BLaER1 treated with 17β-estradiol and CSF1 and Interleukin-3, amounts not matched to agents 10 nM and 100 nM (cell line): Measurements from ENCODE around the gene ICE1.

Source experiments
- H3K27ac ChIP-seq, 11 experiments: shearing (Covaris generic); formaldehyde crosslinking; 2 replicates each; pipeline ENCODE4 v1.8.1; 2022
- H3K27me3 ChIP-seq, 11 experiments: shearing (Covaris generic); formaldehyde crosslinking; 2 replicates each; pipeline ENCODE4 v1.8.1; 2022
- H3K36me3 ChIP-seq, 11 experiments: shearing (Covaris generic); formaldehyde crosslinking; 2 replicates each; pipeline ENCODE4 v1.8.1; 2022
- H3K4me1 ChIP-seq, 10 experiments: shearing (Covaris generic); formaldehyde crosslinking; 2 replicates each; pipeline ENCODE4 v1.8.1; 2022
- H3K4me2 ChIP-seq, 11 experiments: shearing (Covaris generic); formaldehyde crosslinking; 2 replicates each; pipeline ENCODE4 v1.8.1; 2022
- H3K4me3 ChIP-seq, 10 experiments: shearing (Covaris generic); formaldehyde crosslinking; 2 replicates each; pipeline ENCODE4 v1.8.1; 2022
- H3K9ac ChIP-seq, 11 experiments: shearing (Covaris generic); formaldehyde crosslinking; 2 replicates each; pipeline ENCODE4 v1.8.1; 2022
- H3K9me3 ChIP-seq, 11 experiments: shearing (Covaris generic); formaldehyde crosslinking; replicated peaks in 1 of 11; 2 replicates each; pipeline ENCODE4 v1.8.1; 2022
- H4K20me1 ChIP-seq, 11 experiments: shearing (Covaris generic); formaldehyde crosslinking; 2 replicates each; pipeline ENCODE4 v1.8.1; 2022
- Cebpa-rat ChIP-seq, 11 experiments: shearing (Covaris generic); IDR thresholded peaks; 2 replicates each; pipeline ENCODE4 v1.8.1; 2022

ICE1 gene, protein sequence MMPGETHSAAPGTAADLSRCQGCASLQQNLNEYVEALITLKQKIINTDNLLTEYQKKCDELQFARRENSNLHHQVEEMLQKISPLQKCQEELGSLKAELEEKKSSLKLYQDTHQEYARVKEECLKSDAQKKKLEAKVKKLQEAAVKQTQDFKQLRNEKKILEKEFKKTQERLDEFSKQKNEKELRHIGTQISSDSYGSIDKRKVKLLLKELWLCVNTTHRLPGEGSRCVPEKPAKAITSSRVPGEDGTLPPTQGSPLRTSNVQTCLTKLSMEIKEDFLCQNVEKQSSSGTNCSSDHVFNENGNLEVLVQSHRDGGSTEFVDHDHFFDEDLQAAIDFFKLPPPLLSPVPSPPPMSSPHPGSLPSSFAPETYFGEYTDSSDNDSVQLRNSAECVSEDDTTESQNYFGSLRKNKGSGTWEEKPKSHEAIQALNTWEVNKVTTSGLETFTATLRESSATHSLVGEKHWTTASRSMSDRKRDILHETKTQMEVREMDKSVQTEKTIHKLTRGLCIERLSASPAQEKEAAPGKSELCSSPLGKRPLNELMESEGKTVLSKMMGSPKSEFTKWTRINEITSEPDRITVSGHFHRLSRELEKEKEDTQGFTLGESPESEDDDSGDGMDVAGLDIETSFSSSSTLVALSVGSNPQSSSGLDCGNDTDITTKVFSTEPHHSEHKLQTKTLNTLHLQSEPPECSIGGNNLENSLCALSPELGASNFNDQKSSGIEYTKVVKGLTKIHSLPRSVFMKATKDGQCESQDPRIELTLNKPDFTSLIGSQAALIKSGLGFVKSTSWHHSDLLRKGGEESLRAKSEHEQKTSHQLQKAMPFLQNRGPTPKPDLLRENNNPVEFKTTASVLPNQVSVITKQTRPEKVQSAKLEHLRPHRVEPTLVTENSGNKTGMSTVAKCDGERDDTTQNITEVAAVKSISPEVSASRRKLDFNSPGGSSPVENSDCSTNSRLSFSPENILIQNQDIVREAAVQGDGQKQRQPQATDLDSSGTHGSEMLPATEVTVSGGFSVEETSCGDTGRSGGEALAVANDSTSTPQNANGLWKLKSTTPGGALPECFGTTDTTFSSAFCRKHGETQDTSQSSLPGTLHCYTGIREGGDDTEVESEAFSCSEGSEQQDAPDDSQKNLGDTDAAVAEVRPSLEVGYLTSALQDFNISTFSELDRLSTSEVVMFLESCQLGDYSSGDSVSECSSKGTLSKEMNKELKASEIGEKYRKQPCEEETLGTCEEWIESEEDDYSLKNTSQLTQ (N-terminal part only)

DNA sequence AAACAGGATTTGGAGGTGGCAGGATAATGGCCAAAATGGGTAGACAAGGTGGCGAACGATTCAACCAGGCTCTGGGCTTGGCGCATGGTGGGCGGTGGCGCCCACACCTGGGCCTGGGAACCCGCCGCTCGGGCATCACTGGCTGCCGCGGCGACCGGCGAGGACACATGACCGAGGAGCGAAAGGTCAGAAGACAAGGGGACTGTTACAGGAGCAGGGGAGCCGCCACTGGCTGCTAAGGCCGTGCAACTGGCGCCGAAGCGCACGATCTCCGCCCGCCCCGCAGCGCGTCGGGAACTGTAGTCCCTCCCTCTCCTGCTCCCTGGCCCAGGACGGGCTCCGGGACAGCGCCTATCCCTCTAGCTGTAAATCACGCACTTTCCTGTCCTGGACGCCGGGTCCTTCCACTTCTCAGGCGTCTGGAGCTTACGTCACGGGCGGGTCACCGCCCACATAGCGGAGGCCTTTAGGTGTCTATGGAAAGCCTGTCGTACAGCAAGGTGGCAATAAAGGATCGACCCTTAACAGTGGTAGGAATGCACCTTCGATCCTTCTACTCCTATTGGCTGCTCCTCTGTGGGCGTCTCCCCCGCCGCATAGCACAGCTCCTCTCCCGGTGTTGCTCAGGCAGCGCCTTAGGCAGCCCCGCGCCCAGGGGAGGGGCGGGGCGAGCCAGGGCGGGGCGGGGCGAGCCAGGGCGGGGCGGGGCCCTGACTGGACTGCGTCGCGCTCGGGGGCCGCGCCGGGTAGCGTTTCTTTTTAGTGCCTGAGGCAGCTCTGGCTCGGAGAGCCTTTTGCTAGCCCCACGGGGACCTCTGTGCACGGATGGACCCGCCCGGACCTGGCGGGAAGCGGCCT, at the start of gene ICE1:
TSS of gene ICE1 (plus strand) at position 717 of the 858 bp plus-strand sequence. CDS start 239 bp downstream, outside the sequence.
- no peak for TF ChIP-seq Cebpa-rat (IDR thresholded peaks at IDR 0.05)
- Histone ChIP-seq H3K27ac (peak within 1 kb of the TSS; percentile 84 to 95 (median 91)), H3K9ac (peak within 1 kb of the TSS; percentile 87 to 96 (median 93)), H3K4me3 (peak within 1 kb of the TSS; percentile 80 to 100 (median 98)), H3K4me1 (peaks cover 32 to 51% (median 39%) of the 10 kb centered on the region in 10 experiments), H3K4me2 (peak within 1 kb of the TSS; percentile 88 to 97 (median 95)), H3K9me3 (no peaks in the 10 kb centered on the region), H3K36me3 (peaks cover 4 to 27% (median 16%) of the 10 kb centered on the region in 11 experiments; a peak in 12 of 22 replicates), H3K27me3 (no peaks in the 10 kb centered on the region), H4K20me1 (peaks cover 33 to 47% (median 45%) of the 10 kb centered on the region in 11 experiments; a peak in 20 of 22 replicates)

GRCh38 chr5:5372930-5373329, 49.5 kb upstream of the ICE1 start:
- no peak for TF ChIP-seq Cebpa-rat (IDR thresholded peaks at IDR 0.05)
- Histone ChIP-seq H3K9me3 (peaks cover 0 to 15% (median 4%) of the 10 kb centered on the region in 11 experiments; a peak in 6 of 22 replicates), H3K27me3 (no peaks in the 10 kb centered on the region), H3K27ac (no peak overlapping the region), H4K20me1 (no peaks in the 10 kb centered on the region), H3K36me3 (no peaks in the 10 kb centered on the region), H3K9ac (no peak overlapping the region), H3K4me1 (peaks cover 10 to 40% (median 22%) of the 10 kb centered on the region in 10 experiments), H3K4me2 (peak overlapping the region in 5 of 11 experiments; percentile 7 to 46 (median 20); a peak in 6 of 22 replicates), H3K4me3 (no peak overlapping the region)

- H3K4me2 ChIP-seq, result peak overlapping the region in 7 of 11 experiments; percentile 45 to 71 (median 46); a peak in 8 of 22 replicates
- H3K4me1 ChIP-seq, result peaks cover 10 to 40% (median 22%) of the 10 kb centered on the region in 10 experiments
- no peaks in the 10 kb centered on the region for H3K27me3 ChIP-seq
- no peaks in the 10 kb centered on the region for H3K36me3 ChIP-seq
- no peak overlapping the region for H3K9ac ChIP-seq
- TF ChIP-seq Cebpa-rat (IDR thresholded peaks at IDR 0.05), result no peak
- H4K20me1 ChIP-seq, result no peaks in the 10 kb centered on the region
- H3K4me3 ChIP-seq, result no peak overlapping the region
- H3K9me3 ChIP-seq, result peaks cover 0 to 16% (median 7%) of the 10 kb centered on the region in 11 experiments; a peak in 6 of 22 replicates
- no peak overlapping the region for H3K27ac ChIP-seq
Measured at GRCh38 chr5:5373351-5373989, 49.0 kb upstream of the ICE1 start.

DNA sequence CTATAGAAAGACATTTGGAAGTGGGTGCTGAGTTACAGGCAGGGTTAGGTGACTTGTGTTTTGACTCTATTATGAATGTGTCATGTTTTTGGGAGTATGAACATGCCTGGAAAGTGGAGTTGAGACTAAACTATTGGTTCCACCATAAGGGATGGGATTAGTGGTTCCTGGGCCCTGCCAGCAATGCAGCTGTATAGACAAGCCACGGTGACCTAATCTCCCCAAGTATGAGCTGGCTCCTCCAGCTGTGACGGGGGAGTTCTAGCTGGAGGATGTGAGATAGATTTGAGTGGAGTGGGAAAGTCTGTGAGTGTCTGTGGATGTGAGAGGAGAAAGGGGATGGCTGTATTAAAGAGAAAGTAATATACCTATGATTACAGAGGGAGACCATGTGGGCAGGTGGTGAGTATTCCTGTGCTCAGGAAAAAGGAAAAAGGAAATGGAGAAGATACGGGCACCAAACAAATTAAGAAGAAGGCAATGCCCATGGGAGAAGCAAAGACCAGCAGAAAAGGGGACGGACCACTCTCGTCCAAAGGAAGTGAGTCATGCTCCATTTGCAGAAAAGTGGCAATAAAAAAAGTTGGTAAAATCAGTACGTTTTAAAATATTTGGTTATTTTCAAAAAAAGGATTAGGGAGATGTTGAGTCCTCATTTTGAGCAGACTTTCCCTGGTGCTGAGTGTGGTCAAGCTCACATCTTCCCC, 48.3 kb upstream of the ICE1 start:
- TF ChIP-seq Cebpa-rat (IDR thresholded peaks at IDR 0.05), result no peak
- Histone ChIP-seq H3K36me3 (no peaks in the 10 kb centered on the region), H4K20me1 (no peaks in the 10 kb centered on the region), H3K4me1 (peaks cover 10 to 40% (median 22%) of the 10 kb centered on the region in 10 experiments), H3K27ac (no peak overlapping the region), H3K27me3 (no peaks in the 10 kb centered on the region), H3K4me2 (peak overlapping the region; percentile 9 to 75 (median 45); a peak in 19 of 22 replicates), H3K9me3 (peaks cover 0 to 16% (median 7%) of the 10 kb centered on the region in 11 experiments; a peak in 7 of 22 replicates), H3K4me3 (no peak overlapping the region), H3K9ac (no peak overlapping the region)

GRCh38 chr5:5377780-5378179, 44.7 kb upstream of the ICE1 start:
- TF ChIP-seq Cebpa-rat (IDR thresholded peaks at IDR 0.05), result no peak

DNA sequence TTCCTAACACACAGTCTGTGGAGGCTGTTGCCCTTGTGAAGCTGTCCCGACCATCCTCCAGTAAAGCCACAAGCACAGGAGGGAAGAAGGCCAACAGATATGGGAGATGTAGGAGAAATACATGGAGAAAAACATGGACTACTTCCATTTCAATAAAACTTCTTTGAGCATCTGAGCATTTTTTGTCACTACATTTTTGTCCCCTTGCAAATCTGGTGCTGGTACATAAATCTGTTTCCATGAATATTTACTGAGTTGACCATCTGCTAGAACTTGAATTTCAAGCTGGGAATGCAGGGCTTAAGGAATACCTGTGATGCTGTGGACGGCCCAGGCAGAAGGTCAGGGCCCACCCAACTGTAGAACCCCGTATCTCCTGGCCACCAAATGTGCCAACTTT, 43.9 kb upstream of the ICE1 start:
- no peak for TF ChIP-seq Cebpa-rat (IDR thresholded peaks at IDR 0.05)
- H3K4me1 ChIP-seq, result peaks cover 7 to 14% (median 11%) of the 10 kb centered on the region in 10 experiments; a peak in 19 of 20 replicates
- H4K20me1 ChIP-seq, result no peaks in the 10 kb centered on the region
- no peak overlapping the region for H3K27ac ChIP-seq
- H3K9ac ChIP-seq, result no peak overlapping the region
- H3K27me3 ChIP-seq, result no peaks in the 10 kb centered on the region
- peaks cover 0 to 16% (median 7%) of the 10 kb centered on the region in 11 experiments; a peak in 7 of 22 replicates for H3K9me3 ChIP-seq
- no peaks in the 10 kb centered on the region for H3K36me3 ChIP-seq
- H3K4me2 ChIP-seq, result no peak overlapping the region
- H3K4me3 ChIP-seq, result no peak overlapping the region

More at GRCh38 chr5:5377780-5378179, 44.7 kb upstream of the ICE1 start:
- Histone ChIP-seq H3K4me3 (no peak overlapping the region), H3K27ac (no peak overlapping the region), H3K4me2 (no peak overlapping the region), H3K9me3 (peaks cover 0 to 16% (median 7%) of the 10 kb centered on the region in 11 experiments; a peak in 7 of 22 replicates), H4K20me1 (no peaks in the 10 kb centered on the region), H3K27me3 (no peaks in the 10 kb centered on the region), H3K36me3 (no peaks in the 10 kb centered on the region), H3K4me1 (peaks cover 10 to 14% (median 12%) of the 10 kb centered on the region in 10 experiments), H3K9ac (no peak overlapping the region)

DNA sequence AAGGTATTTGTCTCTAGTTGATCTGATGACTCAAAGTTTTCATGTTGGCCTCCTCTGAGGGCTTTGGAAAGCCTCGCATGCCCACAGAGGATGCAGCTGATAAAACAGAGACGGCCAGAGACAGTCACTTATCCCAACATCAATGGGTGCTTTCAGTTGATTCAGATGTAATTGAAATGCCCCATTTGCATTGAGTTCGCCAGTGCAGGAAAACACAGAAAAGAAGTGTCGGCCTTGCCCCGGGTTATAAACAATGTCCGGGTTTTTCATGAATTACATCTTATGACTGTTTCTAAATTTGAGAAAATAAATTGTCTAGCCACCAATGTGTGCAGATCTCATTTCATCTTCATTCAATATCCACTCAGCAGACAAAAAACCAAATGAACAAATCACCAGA, 42.2 kb upstream of the ICE1 start:
- Histone ChIP-seq H3K27ac (no peak overlapping the region), H3K9me3 (peaks cover 0 to 16% (median 7%) of the 10 kb centered on the region in 11 experiments; a peak in 7 of 22 replicates), H3K4me2 (no peak overlapping the region), H3K9ac (no peak overlapping the region), H3K27me3 (no peaks in the 10 kb centered on the region), H3K36me3 (no peaks in the 10 kb centered on the region), H3K4me1 (no peaks in the 10 kb centered on the region), H3K4me3 (no peak overlapping the region), H4K20me1 (no peaks in the 10 kb centered on the region)
- no peak for TF ChIP-seq Cebpa-rat (IDR thresholded peaks at IDR 0.05)
